SK-N-MC (cell line): Measurements from ENCODE around the gene SV2C.

ENCODE experiments used
- EZH2 ChIP-seq: fragments of 200-600 bp; sonication (generic); IDR thresholded peaks from one replicate; pipeline ENCODE4 v1.6.1; 2017; ENCODE audit warnings: antibody characterized with exemption
- FOXP2 ChIP-seq: optimal IDR thresholded peaks from 2 replicates; pipeline ENCODE3; 2011; ENCODE audit warnings: mild to moderate bottlenecking, moderate library complexity; ENCODE audit not compliant: insufficient read depth; ENCODE audit errors: extremely low read length, control extremely low read depth
- POLR2AphosphoS5 ChIP-seq: IDR thresholded peaks from 2 replicates; pipeline ENCODE4 v1.6.1; 2012; ENCODE audit warnings: mild to moderate bottlenecking, low read depth, low read length, borderline replicate concordance

DNA sequence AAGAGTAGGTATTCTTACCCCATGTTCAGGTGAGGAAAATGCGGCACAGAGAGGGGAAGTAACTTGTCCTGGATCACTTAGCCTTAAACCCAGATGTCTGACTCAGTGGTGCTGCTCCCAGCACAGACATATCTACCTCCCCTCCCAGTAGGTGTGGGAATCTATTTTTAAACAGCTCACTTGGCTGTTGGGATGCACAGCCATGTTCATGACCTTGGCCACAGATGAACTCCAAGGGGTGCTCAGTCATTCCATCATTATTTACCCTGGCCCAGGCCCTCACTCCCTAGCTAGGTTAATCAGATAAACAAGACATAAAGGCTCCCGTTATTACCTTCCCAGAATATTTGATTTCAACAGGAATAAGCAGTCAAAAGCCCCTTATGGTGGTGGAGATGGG lies 231.5 kb downstream of the SV2C start:
- TF ChIP-seq FOXP2 (no peak), POLR2AphosphoS5 (no peak), EZH2 (no peak)
